Measurements from ENCODE around the gene C3orf33.
"Not testable (repeated sequence)": the region's sequence is repeated elsewhere in the genome, so short reads cannot be mapped to it uniquely, and the experiment has no call there.

Gene C3orf33

GRCh38 chr3:155847993-155848392 lies 41.9 kb upstream of the C3orf33 start:
- ChIA-PET POLR2A (no interaction called here), CTCF (interaction anchor here (4.8 kb wide), 1 partner anchor 42 kb away, joined by 18 read pairs; the partner anchor contains the start of gene C3orf33)
- no peak for TF ChIP-seq CTCF (IDR thresholded peaks at IDR 0.05; ENCODE audit: control extremely low read depth, extremely low read depth, low read depth, missing control alignments)
- no peak for DNase-seq (ENCODE audit: extremely low spot score)

GRCh38 chr3:155846119-155846518 lies 40.0 kb upstream of the C3orf33 start:
- CTCF ChIA-PET = interaction anchor here (0.7 to 1.3 kb wide), 3 partner anchors 17 to 40 kb away, joined by 3 to 11 read pairs (median 3); partner anchors contain the start of genes C3orf33 and GMPS
- TF ChIP-seq CTCF (IDR thresholded peaks at IDR 0.05; ENCODE audit: control extremely low read depth, extremely low read depth, low read depth, missing control alignments) = no peak
- DNase-seq (ENCODE audit: extremely low spot score) = peak; percentile 31
- POLR2A ChIA-PET = interaction anchor here (0.7 kb wide), 3 partner anchors 42 to 1243 kb away, joined by 3 to 8 read pairs (median 4); no protein-coding TSS in a partner anchor

GRCh38 chr3:155843569-155843968 lies 37.5 kb upstream of the C3orf33 start:
- no peak for TF ChIP-seq CTCF (IDR thresholded peaks at IDR 0.05; ENCODE audit: control extremely low read depth, extremely low read depth, low read depth, missing control alignments)
- ChIA-PET CTCF (interaction anchor here (1.4 to 2.0 kb wide), 3 partner anchors 8 to 37 kb away, joined by 4 to 6 read pairs (median 6); partner anchors contain the start of gene C3orf33), POLR2A (interaction anchor here (1.0 kb wide), 1 partner anchor 10 kb away, joined by 6 read pairs; no protein-coding TSS in a partner anchor)
- DNase-seq (ENCODE audit: extremely low spot score) = no peak

GRCh38 chr3:155835341-155836071 lies 29.4 kb upstream of the C3orf33 start:
- TF ChIP-seq CTCF (IDR thresholded peaks at IDR 0.05; ENCODE audit: control extremely low read depth, extremely low read depth, low read depth, missing control alignments) = no peak
- ChIA-PET POLR2A (no interaction called here), CTCF (interaction anchor here (0.7 to 1.7 kb wide), 4 partner anchors 8 to 29 kb away, joined by 3 to 9 read pairs (median 4); partner anchors contain the start of gene C3orf33)
- no peak for DNase-seq (ENCODE audit: extremely low spot score)

- CTCF ChIA-PET = interaction anchor here (1.0 to 1.6 kb wide), 3 partner anchors 14 to 22 kb away, joined by 3 to 15 read pairs (median 5); partner anchors contain the start of gene C3orf33
- DNase-seq (ENCODE audit: extremely low spot score); POLR2A ChIA-PET: not testable (repeated sequence)
Measured at GRCh38 chr3:155828490-155829098, 22.5 kb upstream of the C3orf33 start.

- ChIA-PET CTCF (interaction anchor here (0.8 to 10.5 kb wide), 3 partner anchors 9 to 58 kb away, joined by 3 to 77 read pairs (median 5); partner anchors contain the start of gene C3orf33), POLR2A (no interaction called here)
Measured at GRCh38 chr3:155815030-155815545, 9.0 kb upstream of the C3orf33 start.

GRCh38 chr3:155813224-155813623 lies 7.1 kb upstream of the C3orf33 start:
- POLR2A ChIA-PET; DNase-seq (ENCODE audit: extremely low spot score); CTCF ChIA-PET: not testable (repeated sequence)

More at GRCh38 chr3:155815030-155815545, 9.0 kb upstream of the C3orf33 start:
- no peak for TF ChIP-seq CTCF (IDR thresholded peaks at IDR 0.05; ENCODE audit: control extremely low read depth, extremely low read depth, low read depth, missing control alignments)
- DNase-seq (ENCODE audit: extremely low spot score) = no peak

Measured in GM10248 (cell line).